ENCODE data around the gene TTC21A.

The TTC21A gene

DNA sequence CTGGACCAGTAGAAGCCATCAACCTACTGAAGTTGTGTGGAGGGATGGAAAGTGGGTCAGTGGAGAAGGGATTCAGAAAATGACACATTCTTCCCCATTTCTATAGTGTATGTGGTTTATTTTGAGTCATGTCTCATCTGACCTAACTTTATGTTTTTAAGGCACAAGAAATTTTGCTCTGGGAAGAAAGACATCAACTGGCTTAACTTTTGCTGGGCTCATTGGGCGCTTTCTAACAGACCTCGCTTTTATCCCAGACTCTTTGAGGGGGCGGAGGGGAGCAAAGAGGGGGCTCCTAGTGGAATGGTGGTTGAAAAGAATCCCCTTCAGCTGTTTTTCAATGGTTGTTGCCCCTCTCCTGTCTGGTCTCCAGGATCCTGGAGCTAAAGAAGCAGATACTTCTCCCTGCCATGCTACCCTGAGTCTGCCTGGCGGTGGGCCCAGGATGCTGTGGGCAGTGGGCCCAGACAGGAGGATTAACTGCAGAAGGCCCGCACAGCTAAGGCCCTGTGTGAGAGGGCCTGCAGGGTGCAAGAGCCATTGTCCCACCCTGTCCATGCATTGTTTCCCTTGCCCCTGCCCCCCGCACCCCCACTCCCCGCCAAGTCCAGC is 31.4 kb downstream of the TTC21A start:
- Histone ChIP-seq H3K27ac (ENCODE audit: extremely low read depth, low read depth, low read length) (no peak overlapping the region), H3K4me1 (ENCODE audit: control insufficient read depth, insufficient read depth, low read length) (no peaks in the 10 kb centered on the region), H3K36me3 (ENCODE audit: control insufficient read depth in 2 of 2, insufficient read depth in 1 of 2, low read length in 2 of 2) (peaks cover 0 to 37% of the 10 kb centered on the region in 2 experiments; a peak in 1 of 3 replicates), H3K9me3 (ENCODE audit: control insufficient read depth, insufficient read depth, low read depth, low read length) (no peaks in the 10 kb centered on the region), H3K4me3 (ENCODE audit: low read depth, low read length) (no peak overlapping the region)
- TF ChIP-seq, protein P1, sequence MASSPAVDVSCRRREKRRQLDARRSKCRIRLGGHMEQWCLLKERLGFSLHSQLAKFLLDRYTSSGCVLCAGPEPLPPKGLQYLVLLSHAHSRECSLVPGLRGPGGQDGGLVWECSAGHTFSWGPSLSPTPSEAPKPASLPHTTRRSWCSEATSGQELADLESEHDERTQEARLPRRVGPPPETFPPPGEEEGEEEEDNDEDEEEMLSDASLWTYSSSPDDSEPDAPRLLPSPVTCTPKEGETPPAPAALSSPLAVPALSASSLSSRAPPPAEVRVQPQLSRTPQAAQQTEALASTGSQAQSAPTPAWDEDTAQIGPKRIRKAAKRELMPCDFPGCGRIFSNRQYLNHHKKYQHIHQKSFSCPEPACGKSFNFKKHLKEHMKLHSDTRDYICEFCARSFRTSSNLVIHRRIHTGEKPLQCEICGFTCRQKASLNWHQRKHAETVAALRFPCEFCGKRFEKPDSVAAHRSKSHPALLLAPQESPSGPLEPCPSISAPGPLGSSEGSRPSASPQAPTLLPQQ (tag by site-specific recombination; IDR thresholded peaks at IDR 0.05) = peak; percentile 38; the same call in 1 of the 2 replicates
- no peak for TF ChIP-seq ZNF555 (tag by site-specific recombination; conservative IDR thresholded peaks at IDR 0.05)
- no peak for TF ChIP-seq ZFP69B (tag by site-specific recombination; IDR thresholded peaks at IDR 0.05)
- TF ChIP-seq, protein P2, sequence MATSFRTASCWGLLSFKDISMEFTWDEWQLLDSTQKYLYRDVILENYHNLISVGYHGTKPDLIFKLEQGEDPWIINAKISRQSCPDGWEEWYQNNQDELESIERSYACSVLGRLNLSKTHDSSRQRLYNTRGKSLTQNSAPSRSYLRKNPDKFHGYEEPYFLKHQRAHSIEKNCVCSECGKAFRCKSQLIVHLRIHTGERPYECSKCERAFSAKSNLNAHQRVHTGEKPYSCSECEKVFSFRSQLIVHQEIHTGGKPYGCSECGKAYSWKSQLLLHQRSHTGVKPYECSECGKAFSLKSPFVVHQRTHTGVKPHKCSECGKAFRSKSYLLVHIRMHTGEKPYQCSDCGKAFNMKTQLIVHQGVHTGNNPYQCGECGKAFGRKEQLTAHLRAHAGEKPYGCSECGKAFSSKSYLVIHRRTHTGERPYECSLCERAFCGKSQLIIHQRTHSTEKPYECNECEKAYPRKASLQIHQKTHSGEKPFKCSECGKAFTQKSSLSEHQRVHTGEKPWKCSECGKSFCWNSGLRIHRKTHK (tag by site-specific recombination; IDR thresholded peaks at IDR 0.05) = no peak
- ChIA-PET POLR2A (no interaction called here), CTCF (no interaction called here)

DNA sequence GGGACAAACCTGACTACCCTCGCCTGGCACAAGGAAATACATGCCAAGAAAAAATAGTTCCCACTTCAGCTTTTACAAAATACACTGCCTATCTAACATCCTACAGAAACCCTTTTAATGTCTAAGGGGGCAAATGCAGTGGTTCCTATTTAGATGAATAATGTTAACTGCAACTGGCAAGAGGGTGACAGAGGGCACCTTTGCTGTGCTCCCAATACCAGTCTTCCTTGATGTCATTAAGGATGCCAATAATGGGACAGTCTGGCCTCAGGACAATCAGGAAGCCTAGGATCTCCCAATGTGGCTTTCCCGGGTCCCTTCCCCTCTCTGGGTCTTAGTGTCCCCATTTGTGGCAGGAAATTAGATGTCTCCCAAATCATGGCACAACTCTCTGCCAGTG is 32.0 kb downstream of the TTC21A start:
- TF ChIP-seq ZNF16 (tag by site-specific recombination; IDR thresholded peaks at IDR 0.05; ENCODE audit: low read depth) (no peak), ZNF707 (tag by site-specific recombination; IDR thresholded peaks at IDR 0.05) (no peak), ZNF510 (tag by site-specific recombination; IDR thresholded peaks at IDR 0.05; ENCODE audit: insufficient replicate concordance) (no peak), MEIS1 (CRISPR knock-in tag; IDR thresholded peaks at IDR 0.05; ENCODE audit: borderline replicate concordance) (no peak), ZIC2 (tag by site-specific recombination; IDR thresholded peaks at IDR 0.05) (no peak), HIC1 (tag by site-specific recombination; IDR thresholded peaks at IDR 0.05) (no peak), ZNF169 (tag by site-specific recombination; IDR thresholded peaks at IDR 0.05) (no peak), ZNF555 (tag by site-specific recombination; conservative IDR thresholded peaks at IDR 0.05) (no peak), ZSCAN16 (tag by site-specific recombination; IDR thresholded peaks at IDR 0.05) (no peak), ZNF354C (tag by site-specific recombination; IDR thresholded peaks at IDR 0.05; ENCODE audit: borderline replicate concordance, low read depth) (no peak), ZFHX2 (tag by site-specific recombination; conservative IDR thresholded peaks at IDR 0.05) (no peak), ZNF175 (tag by site-specific recombination; IDR thresholded peaks at IDR 0.05) (no peak), GLI2 (tag by site-specific recombination; IDR thresholded peaks at IDR 0.05; ENCODE audit: borderline replicate concordance, low read depth) (no peak), ZNF76 (tag by site-specific recombination; IDR thresholded peaks at IDR 0.05; ENCODE audit: borderline replicate concordance, low read depth) (no peak), ZNF571 (tag by site-specific recombination; IDR thresholded peaks at IDR 0.05) (no peak)
- TF ChIP-seq, protein P3, sequence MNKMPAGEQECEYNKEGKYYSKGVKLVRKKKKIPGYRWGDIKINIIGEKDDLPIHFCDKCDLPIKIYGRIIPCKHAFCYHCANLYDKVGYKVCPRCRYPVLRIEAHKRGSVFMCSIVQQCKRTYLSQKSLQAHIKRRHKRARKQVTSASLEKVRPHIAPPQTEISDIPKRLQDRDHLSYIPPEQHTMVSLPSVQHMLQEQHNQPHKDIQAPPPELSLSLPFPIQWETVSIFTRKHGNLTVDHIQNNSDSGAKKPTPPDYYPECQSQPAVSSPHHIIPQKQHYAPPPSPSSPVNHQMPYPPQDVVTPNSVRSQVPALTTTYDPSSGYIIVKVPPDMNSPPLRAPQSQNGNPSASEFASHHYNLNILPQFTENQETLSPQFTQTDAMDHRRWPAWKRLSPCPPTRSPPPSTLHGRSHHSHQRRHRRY (tag by site-specific recombination; IDR thresholded peaks at IDR 0.05) = no peak
- Histone ChIP-seq H3K4me1 (ENCODE audit: control insufficient read depth, insufficient read depth, low read length) (no peaks in the 10 kb centered on the region), H3K36me3 (ENCODE audit: control insufficient read depth in 2 of 2, insufficient read depth in 1 of 2, low read length in 2 of 2) (peaks cover 0 to 43% of the 10 kb centered on the region in 2 experiments; a peak in 1 of 3 replicates), H3K9me3 (ENCODE audit: control insufficient read depth, insufficient read depth, low read depth, low read length) (no peaks in the 10 kb centered on the region), H3K27ac (ENCODE audit: extremely low read depth, low read depth, low read length) (no peak overlapping the region), H3K4me3 (ENCODE audit: low read depth, low read length) (no peak overlapping the region)
- CTCF ChIA-PET = no interaction called here
- POLR2A ChIA-PET = no interaction called here
